Spleen (tissue), 7 donors: ENCODE results near the gene PRKG1.

Experiments used
- POLR2AphosphoS5 ChIP-seq, 3 donors: sonication (generic); formaldehyde crosslinking; IDR thresholded peaks; one replicate each; pipeline ENCODE4 v1.5.1; 2017; ENCODE audit warnings: antibody characterized with exemption in 3 of 3
- TF ChIP-seq, protein P1 (sequence below), 11 experiments: fragments of 200-600 bp in 7 of 11; fragments of 450-650 bp in 4 of 11; sonication (generic) in 4 of 11; IDR thresholded peaks in 8 of 11; conservative IDR thresholded peaks in 3 of 11; 1 replicate in 7 of 11; 2 replicates in 4 of 11; pipeline versions ENCODE4 v1.4.0 to v1.8.0; 2016 to 2021; ENCODE audit warnings: antibody characterized with exemption in 11 of 11, inconsistent platforms in 4 of 11, mild to moderate bottlenecking in 1 of 11
- donor health status: DM: no; HTN: no; CAD: no; lungs with moderate emphysema.
- donor health status: DM: no; HTN: no; CAD: no.
- donor health status: DM: no; HTN: no; CAD: no.

- TF ChIP-seq, protein P1, sequence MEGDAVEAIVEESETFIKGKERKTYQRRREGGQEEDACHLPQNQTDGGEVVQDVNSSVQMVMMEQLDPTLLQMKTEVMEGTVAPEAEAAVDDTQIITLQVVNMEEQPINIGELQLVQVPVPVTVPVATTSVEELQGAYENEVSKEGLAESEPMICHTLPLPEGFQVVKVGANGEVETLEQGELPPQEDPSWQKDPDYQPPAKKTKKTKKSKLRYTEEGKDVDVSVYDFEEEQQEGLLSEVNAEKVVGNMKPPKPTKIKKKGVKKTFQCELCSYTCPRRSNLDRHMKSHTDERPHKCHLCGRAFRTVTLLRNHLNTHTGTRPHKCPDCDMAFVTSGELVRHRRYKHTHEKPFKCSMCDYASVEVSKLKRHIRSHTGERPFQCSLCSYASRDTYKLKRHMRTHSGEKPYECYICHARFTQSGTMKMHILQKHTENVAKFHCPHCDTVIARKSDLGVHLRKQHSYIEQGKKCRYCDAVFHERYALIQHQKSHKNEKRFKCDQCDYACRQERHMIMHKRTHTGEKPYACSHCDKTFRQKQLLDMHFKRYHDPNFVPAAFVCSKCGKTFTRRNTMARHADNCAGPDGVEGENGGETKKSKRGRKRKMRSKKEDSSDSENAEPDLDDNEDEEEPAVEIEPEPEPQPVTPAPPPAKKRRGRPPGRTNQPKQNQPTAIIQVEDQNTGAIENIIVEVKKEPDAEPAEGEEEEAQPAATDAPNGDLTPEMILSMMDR (IDR thresholded peaks at IDR 0.05 in 8 of 11, conservative IDR thresholded peaks at IDR 0.05 in 3 of 11): no peak
- TF ChIP-seq POLR2AphosphoS5 (IDR thresholded peaks at IDR 0.05): no peak
These were observed 154.4 kb downstream of the PRKG1 start for GRCh38 chr10:51228714-51229100.
